Stimulated activated CD4-positive, alpha-beta T cell treated with anti-CD3 and anti-CD28 coated beads, TNF-alpha, amount 100 ng/mL, for 24 hours (primary cell): ENCODE measurements around the gene CSTPP1.
"Not testable (repeated sequence)": the region's sequence is repeated elsewhere in the genome, so short reads cannot be mapped to it uniquely, and the experiment has no call there.

Source experiments
- DNase-seq, 3 experiments: peaks; one replicate each; pipeline ENCODE4 v3.0.0-alpha.2; 2020; ENCODE audit warnings: low read depth in 3 of 3

The CSTPP1 gene

GRCh38 chr11:46912526-46913150 is 23.9 kb upstream of the CSTPP1 start:
- DNase-seq = no peak

GRCh38 chr11:46913484-46913883 is 23.1 kb upstream of the CSTPP1 start:
- no peak for DNase-seq

- DNase-seq = no peak
Measured at GRCh38 chr11:46914363-46914762, 22.2 kb upstream of the CSTPP1 start.

- no peak for DNase-seq
Measured at GRCh38 chr11:46914910-46915309, 21.7 kb upstream of the CSTPP1 start.

GRCh38 chr11:46916286-46917108 is 20.1 kb upstream of the CSTPP1 start:
- no peak for DNase-seq

- DNase-seq = no peak
Measured at GRCh38 chr11:46917109-46917761, 19.3 kb upstream of the CSTPP1 start.

- no peak for DNase-seq
Measured at GRCh38 chr11:46917762-46918082, 18.8 kb upstream of the CSTPP1 start.

GRCh38 chr11:46918083-46918787 is 18.3 kb upstream of the CSTPP1 start, which contains the start of gene LRP4:
TSS of gene LRP4 (minus strand) at chr11:46918550. CDS start at chr11:46918379, 171 bp downstream.
- DNase-seq = peak in 1 of 3 experiments; percentile 44

GRCh38 chr11:46918788-46919513 is 17.6 kb upstream of the CSTPP1 start:
- no peak for DNase-seq

GRCh38 chr11:46920755-46921154 is 15.8 kb upstream of the CSTPP1 start:
- no peak for DNase-seq

GRCh38 chr11:46927928-46928327 is 8.6 kb upstream of the CSTPP1 start:
- not testable (repeated sequence) for DNase-seq

- DNase-seq = not testable (repeated sequence)
Measured at GRCh38 chr11:46928701-46929100, 7.9 kb upstream of the CSTPP1 start.

GRCh38 chr11:46930089-46930488 is 6.5 kb upstream of the CSTPP1 start:
- no peak for DNase-seq

- no peak for DNase-seq
Measured at GRCh38 chr11:46942172-46942571, 5.6 kb downstream of the CSTPP1 start.

- DNase-seq = no peak
Measured at GRCh38 chr11:46944356-46945075, 8.0 kb downstream of the CSTPP1 start.

GRCh38 chr11:46947399-46948077 is 11.0 kb downstream of the CSTPP1 start:
- DNase-seq = no peak

- no peak for DNase-seq
Measured at GRCh38 chr11:46948378-46949131, 12.0 kb downstream of the CSTPP1 start.

- no peak for DNase-seq
Measured at GRCh38 chr11:46949297-46949696, 12.7 kb downstream of the CSTPP1 start.

- DNase-seq = no peak
Measured at GRCh38 chr11:46951864-46952263, 15.3 kb downstream of the CSTPP1 start.
